A549 (cell line): ENCODE data around the gene STAG2. TPM values are rescaled to one million over a fixed set of nuclear protein-coding genes. Genes with fewer than 3 reads are reported as not detected.

Experiments used
- ATAC-seq, 2 experiments: fragments of 200-7000 bp in 1 of 2; fragments of >200 bp in 1 of 2; cut with Nextera tagmentation in 1 of 2; cut with Tn5 transposase in 1 of 2; 3 replicates each; pipeline versions ENCODE4 v1.8.0 to v1.9.1; 2018 to 2020; ENCODE audit warnings: mild to moderate bottlenecking in 1 of 2, moderate library complexity in 1 of 2
- CTCF ChIA-PET: fragments of 300-600 bp; sonication (Branson Sonifier 250); formaldehyde crosslinking; extraction: SDS; loops from one replicate; lab custom pipeline; 2021; ENCODE audit warnings: antibody characterized with exemption, inconsistent platforms; lab: Yijun Ruan, JAX
- POLR2A ChIA-PET: fragments of 350-600 bp; formaldehyde crosslinking; extraction: SDS; loops from one replicate; lab custom pipeline; 2021; ENCODE audit warnings: antibody characterized with exemption, inconsistent platforms; lab: Yijun Ruan, JAX
- DNase-seq, 2 experiments: peaks; one replicate each; pipeline versions ENCODE4 v3.0.0 to v3.0.0-alpha.2; 2011 to 2016; ENCODE audit warnings: low read depth in 1 of 2, low spot score in 1 of 2
- FAIRE-seq: peaks from 2 replicates; lab custom pipeline; 2011; peaks lifted over from hg19 to GRCh38; lab: Jason Lieb, UNC
- H3K27ac ChIP-seq, 2 experiments: fragments of >200 bp; sonication (Bioruptor Twin); formaldehyde crosslinking; 3 replicates each; pipeline ENCODE4 v1.5.1; 2016 to 2017
- H3K4me1 ChIP-seq: fragments of >200 bp; sonication (Bioruptor Twin); formaldehyde crosslinking; 3 replicates; pipeline ENCODE4 v1.6.1; 2016
- H3K4me2 ChIP-seq: fragments of >200 bp; sonication (Bioruptor Twin); formaldehyde crosslinking; 3 replicates; pipeline ENCODE4 v1.6.1; 2016
- H3K4me3 ChIP-seq: fragments of >200 bp; sonication (Bioruptor Twin); formaldehyde crosslinking; 3 replicates; pipeline ENCODE4 v1.5.1; 2016
- H3K9me3 ChIP-seq: fragments of >200 bp; sonication (Bioruptor Twin); formaldehyde crosslinking; 3 replicates; pipeline ENCODE4 v1.6.1; 2016
- CBX2 ChIP-seq: fragments of 200-600 bp; sonication (generic); IDR thresholded peaks from 2 replicates; pipeline ENCODE4 v1.6.1; 2016; ENCODE audit warnings: low read depth, mild to moderate bottlenecking, borderline replicate concordance
- CBX8 ChIP-seq: fragments of 200-600 bp; sonication (generic); IDR thresholded peaks from 2 replicates; pipeline ENCODE4 v1.6.1; 2016
- CTCF ChIP-seq: fragments of >200 bp; sonication (Bioruptor Twin); formaldehyde crosslinking; IDR thresholded peaks from 3 replicates; pipeline ENCODE4 v1.5.1; 2016
- EHMT2 ChIP-seq: fragments of 200-600 bp; sonication (generic); IDR thresholded peaks from 2 replicates; pipeline ENCODE4 v1.6.1; 2016; ENCODE audit warnings: antibody characterized with exemption, low read depth, mild to moderate bottlenecking, moderate library complexity
- EP300 ChIP-seq, 2 experiments: fragments of >200 bp; sonication (Bioruptor Twin); formaldehyde crosslinking; IDR thresholded peaks; 2 replicates in 1 of 2; 3 replicates in 1 of 2; pipeline ENCODE4 v1.6.1; 2016 to 2017
- FOXS1 ChIP-seq: fragments of 250-450 bp; sonication (Bioruptor Pico); IDR thresholded peaks from 2 replicates; pipeline ENCODE4 v1.5.0; 2020; ENCODE audit warnings: mild to moderate bottlenecking, moderate library complexity
- HES2 ChIP-seq: fragments of >200 bp; sonication (Bioruptor Twin); formaldehyde crosslinking; IDR thresholded peaks from 2 replicates; pipeline ENCODE4 v1.6.1; 2016
- HMGXB4 ChIP-seq: fragments of 250-450 bp; sonication (Bioruptor Pico); IDR thresholded peaks from 2 replicates; pipeline ENCODE4 v1.5.0; 2021; ENCODE audit warnings: mild to moderate bottlenecking, moderate library complexity, borderline replicate concordance
- HOXB5 ChIP-seq: fragments of 250-450 bp; sonication (Bioruptor Pico); IDR thresholded peaks from 2 replicates; pipeline ENCODE4 v1.5.0; 2020; ENCODE audit warnings: mild to moderate bottlenecking, moderate library complexity
- KDM1A ChIP-seq: fragments of 200-600 bp; sonication (generic); IDR thresholded peaks from 2 replicates; pipeline ENCODE4 v1.6.1; 2016; ENCODE audit warnings: low read depth, mild to moderate bottlenecking
- KDM5A ChIP-seq: fragments of 200-600 bp; sonication (generic); IDR thresholded peaks from 2 replicates; pipeline ENCODE4 v1.6.1; 2016; ENCODE audit warnings: antibody characterized with exemption, mild to moderate bottlenecking
- MAX ChIP-seq: IDR thresholded peaks from 2 replicates; pipeline ENCODE4 v1.6.1; 2012
- MYC ChIP-seq: IDR thresholded peaks from 2 replicates; pipeline ENCODE4 v1.6.1; 2012; ENCODE audit warnings: mild to moderate bottlenecking, inconsistent platforms, low read length, improper control_type of control experiment, borderline replicate concordance
- RAD21 ChIP-seq, 2 experiments: fragments of >200 bp in 1 of 2; sonication (Bioruptor Twin) in 1 of 2; formaldehyde crosslinking in 1 of 2; IDR thresholded peaks in 1 of 2; conservative IDR thresholded peaks in 1 of 2; 2 replicates in 1 of 2; 3 replicates in 1 of 2; pipeline ENCODE4 v1.6.1; 2012 to 2018; ENCODE audit warnings: inconsistent platforms in 1 of 2
- RFX5 ChIP-seq: fragments of 450-650 bp; IDR thresholded peaks from 2 replicates; pipeline ENCODE4 v1.7.1; 2014; ENCODE audit warnings: antibody characterized with exemption, mild to moderate bottlenecking, moderate library complexity
- SREBF2 ChIP-seq: fragments of 450-650 bp; IDR thresholded peaks from 2 replicates; pipeline ENCODE4 v1.6.1; 2014; ENCODE audit warnings: mild to moderate bottlenecking, moderate library complexity
- ZC3H11A ChIP-seq: fragments of 450-650 bp; IDR thresholded peaks from 2 replicates; pipeline ENCODE4 v1.6.1; 2014; ENCODE audit warnings: antibody characterized with exemption, mild to moderate bottlenecking
- ZNF302 ChIP-seq: fragments of 250-450 bp; sonication (Bioruptor Pico); IDR thresholded peaks from 2 replicates; pipeline ENCODE4 v1.9.0; 2021; ENCODE audit warnings: inconsistent platforms, mild to moderate bottlenecking, moderate library complexity
- WGBS: methylation state at CpG from one replicate; pipeline ENCODE4 v1.1.6; 2017; ENCODE audit errors: missing lambda C conversion rate; 5-methylcytosine and 5-hydroxymethylcytosine counted together
- polyA plus RNA-seq, 4 experiments: library from polyadenylated mRNA; depleted of rRNA in 3 of 4; stranded (reverse); fragments of >200 nt; fragmentation: RNase III in 1 of 4; extraction: RNeasy Plus Mini Kit Qiagen cat#74134 plus additional on column Dnase treatment in 1 of 4; gene quantifications; 2 replicates in 3 of 4; 3 replicates in 1 of 4; pipeline ENCODE4 v1.2.3, GENCODE V29; 2011 to 2017
- TF ChIP-seq, protein P1 (sequence below): fragments of >200 bp; sonication (Bioruptor Twin); formaldehyde crosslinking; IDR thresholded peaks from 3 replicates; pipeline ENCODE4 v1.6.1; 2016

The STAG2 gene
- polyA plus RNA-seq, 2 of the 4 experiments (the other 2 are of a cell fraction): 49.5 to 92.8 TPM

GRCh38 chrX:124015721-124016120 is 54.2 kb downstream of the STAG2 start:
- H3K9me3 ChIP-seq: no peaks in the 10 kb centered on the region
- FAIRE-seq: peak; percentile 13
- ChIA-PET CTCF (interaction anchor here (1.3 to 3.7 kb wide), 2 partner anchors 55 to 182 kb away, joined by 6 to 18 read pairs; no protein-coding TSS in a partner anchor), POLR2A (no interaction called here)
- no peaks in the 10 kb centered on the region for H3K4me1 ChIP-seq
- H3K27ac ChIP-seq: no peak overlapping the region
- TF ChIP-seq, protein P1, sequence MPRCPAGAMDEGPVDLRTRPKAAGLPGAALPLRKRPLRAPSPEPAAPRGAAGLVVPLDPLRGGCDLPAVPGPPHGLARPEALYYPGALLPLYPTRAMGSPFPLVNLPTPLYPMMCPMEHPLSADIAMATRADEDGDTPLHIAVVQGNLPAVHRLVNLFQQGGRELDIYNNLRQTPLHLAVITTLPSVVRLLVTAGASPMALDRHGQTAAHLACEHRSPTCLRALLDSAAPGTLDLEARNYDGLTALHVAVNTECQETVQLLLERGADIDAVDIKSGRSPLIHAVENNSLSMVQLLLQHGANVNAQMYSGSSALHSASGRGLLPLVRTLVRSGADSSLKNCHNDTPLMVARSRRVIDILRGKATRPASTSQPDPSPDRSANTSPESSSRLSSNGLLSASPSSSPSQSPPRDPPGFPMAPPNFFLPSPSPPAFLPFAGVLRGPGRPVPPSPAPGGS: no peak
- no peak for TF ChIP-seq ZNF302
- TF ChIP-seq FOXS1: no peak
- TF ChIP-seq CBX8: no peak
- TF ChIP-seq EHMT2: no peak
- no peak for DNase-seq
- ATAC-seq: no peak
- WGBS: 100% methylated on average over 1 of the region's 1 CpG
- no peak overlapping the region for H3K4me2 ChIP-seq
- H3K4me3 ChIP-seq: no peak overlapping the region

DNA sequence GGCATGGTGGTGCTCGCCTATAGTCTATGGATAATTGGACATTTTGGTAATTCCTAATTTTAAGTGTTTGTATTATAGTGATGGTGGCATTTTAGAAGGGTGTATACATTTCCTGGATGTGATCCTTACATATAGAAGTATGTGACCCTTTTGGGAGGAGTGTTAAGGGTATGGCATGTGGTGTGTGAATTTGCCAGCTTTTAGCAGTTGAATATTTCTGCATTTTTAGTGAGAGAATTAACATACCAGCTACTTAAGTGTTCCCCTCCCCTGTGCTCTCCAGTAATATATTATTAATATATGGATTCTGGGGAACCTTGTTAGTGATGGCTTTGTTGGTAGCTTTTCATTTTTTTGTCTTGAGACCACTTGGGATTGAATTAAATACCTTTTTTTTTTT is 55.3 kb downstream of the STAG2 start:
- H3K4me3 ChIP-seq: no peak overlapping the region
- no peak for TF ChIP-seq MYC
- no peak for TF ChIP-seq CBX8
- no peak for TF ChIP-seq ZC3H11A
- no peak for TF ChIP-seq RAD21 (conservative IDR thresholded peaks at IDR 0.05 in 1 of 2, IDR thresholded peaks at IDR 0.05 in 1 of 2)
- no peak for TF ChIP-seq SREBF2
- TF ChIP-seq HES2: no peak
- no peak for TF ChIP-seq EP300 (IDR thresholded peaks at IDR 0.05)
- TF ChIP-seq RFX5: no peak
- TF ChIP-seq KDM1A: no peak
- no peak for TF ChIP-seq HMGXB4 (CRISPR knock-in tag)
- no peak for TF ChIP-seq CBX2
- TF ChIP-seq HOXB5: no peak
- TF ChIP-seq CTCF: no peak
- TF ChIP-seq ZNF302: no peak
- no peak for TF ChIP-seq KDM5A
- TF ChIP-seq MAX: no peak
- no peak for TF ChIP-seq FOXS1
- TF ChIP-seq, protein P1: no peak
- H3K4me1 ChIP-seq: 0 out of 3 replicates have a peak, but pooled peaks cover 7% of the 10 kb centered on the region
- DNase-seq (no peak), FAIRE-seq (no peak), ATAC-seq (no peak)
- no peak overlapping the region for H3K27ac ChIP-seq
- POLR2A ChIA-PET: no interaction called here
- H3K4me2 ChIP-seq: no peak overlapping the region
- 93% methylated on average over 1 of the region's 1 CpG for WGBS
- CTCF ChIA-PET: interaction anchor here (0.8 to 3.7 kb wide), 4 partner anchors 56 to 239 kb away, joined by 3 to 18 read pairs (median 5); no protein-coding TSS in a partner anchor
- H3K9me3 ChIP-seq: no peaks in the 10 kb centered on the region
